WTC11 (cell line): ENCODE results near the gene ZNF470.

Source experiments
- ATF2 ChIP-seq: sonication (generic); formaldehyde crosslinking; IDR thresholded peaks from 2 replicates; pipeline ENCODE4 v1.8.1; 2022; ENCODE audit warnings: low read depth, missing genetic modification reagents, borderline replicate concordance
- ATF3 ChIP-seq: sonication (generic); formaldehyde crosslinking; conservative IDR thresholded peaks from 2 replicates; pipeline ENCODE4 v1.8.1; 2022; ENCODE audit warnings: mild to moderate bottlenecking, missing genetic modification reagents
- CTCF ChIP-seq: fragments of 200-600 bp; IDR thresholded peaks from 2 replicates; pipeline ENCODE4 v1.8.0; 2022; ENCODE audit warnings: antibody characterized with exemption
- ESRRA ChIP-seq: sonication (generic); formaldehyde crosslinking; IDR thresholded peaks from 2 replicates; pipeline ENCODE4 v1.8.1; 2022; ENCODE audit warnings: mild to moderate bottlenecking, missing genetic modification reagents, borderline replicate concordance
- FOXK1 ChIP-seq: sonication (generic); formaldehyde crosslinking; IDR thresholded peaks from 2 replicates; pipeline ENCODE4 v1.8.0; 2022; ENCODE audit warnings: mild to moderate bottlenecking, moderate library complexity, missing genetic modification reagents
- FOXP4 ChIP-seq: sonication (generic); formaldehyde crosslinking; IDR thresholded peaks from 2 replicates; pipeline ENCODE4 v1.8.0; 2022; ENCODE audit warnings: mild to moderate bottlenecking, missing genetic modification reagents
- NR2C2 ChIP-seq: sonication (generic); formaldehyde crosslinking; IDR thresholded peaks from 2 replicates; pipeline ENCODE4 v1.8.0; 2022; ENCODE audit warnings: mild to moderate bottlenecking, missing genetic modification reagents
- SP1 ChIP-seq: sonication (generic); formaldehyde crosslinking; conservative IDR thresholded peaks from 2 replicates; pipeline ENCODE4 v1.8.1; 2022; ENCODE audit warnings: missing genetic modification reagents
- ZNF138 ChIP-seq: sonication (generic); formaldehyde crosslinking; conservative IDR thresholded peaks from 2 replicates; pipeline ENCODE4 v1.8.1; 2022; ENCODE audit warnings: mild to moderate bottlenecking, moderate library complexity, missing genetic modification reagents
- ZNF317 ChIP-seq: sonication (generic); formaldehyde crosslinking; IDR thresholded peaks from 2 replicates; pipeline ENCODE4 v1.8.1; 2023; ENCODE audit warnings: low read depth, mild to moderate bottlenecking, moderate library complexity, missing genetic modification reagents, borderline replicate concordance

- TF ChIP-seq ATF2 (no peak), CTCF (no peak), ATF3 (no peak), ZNF317 (CRISPR knock-in tag) (no peak), ZNF138 (CRISPR knock-in tag) (no peak), FOXP4 (CRISPR knock-in tag) (no peak), FOXK1 (CRISPR knock-in tag) (no peak), SP1 (CRISPR knock-in tag) (no peak), NR2C2 (CRISPR knock-in tag) (no peak), ESRRA (CRISPR knock-in tag) (no peak)
Measured at GRCh38 chr19:56554272-56554869, 12.9 kb upstream of the ZNF470 start.
